Bronchial epithelial cell (primary cell): Measurements from ENCODE around the gene ARID5B. TPM values are rescaled to one million over a fixed set of nuclear protein-coding genes. Genes with fewer than 3 reads are reported as not detected.

ENCODE experiments used
- DNase-seq: peaks from one replicate; pipeline ENCODE4 v3.0.0-alpha.2; 2010; ENCODE audit warnings: low read depth
- FAIRE-seq: peaks from 2 replicates; lab custom pipeline; 2011; peaks lifted over from hg19 to GRCh38; lab: Jason Lieb, UNC
- H3K27me3 ChIP-seq: 2 replicates; pipeline ENCODE4 v1.5.1; 2011; ENCODE audit warnings: low read length; ENCODE audit not compliant: control insufficient read depth, insufficient read depth
- H3K36me3 ChIP-seq: 2 replicates; pipeline ENCODE4 v1.5.1; 2011; ENCODE audit warnings: low read length; ENCODE audit not compliant: control insufficient read depth, insufficient read depth
- H3K4me3 ChIP-seq: 2 replicates; pipeline ENCODE4 v1.5.1; 2011; ENCODE audit warnings: mild to moderate bottlenecking, low read depth, low read length, control low read depth
- total RNA-seq: library from RNA; depleted of rRNA; stranded (reverse); fragments of >200 nt; gene quantifications from 2 replicates; pipeline ENCODE4 v1.2.1, GENCODE V29; 2014
- TF ChIP-seq, protein P1 (sequence below): IDR thresholded peaks from 2 replicates; pipeline ENCODE4 v1.5.1; 2011; ENCODE audit warnings: mild to moderate bottlenecking, moderate library complexity, low read length, control low read depth, inconsistent platforms; ENCODE audit not compliant: insufficient read depth, severe bottlenecking

ARID5B gene
- total RNA-seq, 1 donor from 2014 or later, result 7.1 TPM

- Histone ChIP-seq H3K4me3 (no peak overlapping the region), H3K36me3 (no peaks in the 10 kb centered on the region), H3K27me3 (no peaks in the 10 kb centered on the region)
- FAIRE-seq, result no peak
- DNase-seq, result no peak
- TF ChIP-seq, protein P1, sequence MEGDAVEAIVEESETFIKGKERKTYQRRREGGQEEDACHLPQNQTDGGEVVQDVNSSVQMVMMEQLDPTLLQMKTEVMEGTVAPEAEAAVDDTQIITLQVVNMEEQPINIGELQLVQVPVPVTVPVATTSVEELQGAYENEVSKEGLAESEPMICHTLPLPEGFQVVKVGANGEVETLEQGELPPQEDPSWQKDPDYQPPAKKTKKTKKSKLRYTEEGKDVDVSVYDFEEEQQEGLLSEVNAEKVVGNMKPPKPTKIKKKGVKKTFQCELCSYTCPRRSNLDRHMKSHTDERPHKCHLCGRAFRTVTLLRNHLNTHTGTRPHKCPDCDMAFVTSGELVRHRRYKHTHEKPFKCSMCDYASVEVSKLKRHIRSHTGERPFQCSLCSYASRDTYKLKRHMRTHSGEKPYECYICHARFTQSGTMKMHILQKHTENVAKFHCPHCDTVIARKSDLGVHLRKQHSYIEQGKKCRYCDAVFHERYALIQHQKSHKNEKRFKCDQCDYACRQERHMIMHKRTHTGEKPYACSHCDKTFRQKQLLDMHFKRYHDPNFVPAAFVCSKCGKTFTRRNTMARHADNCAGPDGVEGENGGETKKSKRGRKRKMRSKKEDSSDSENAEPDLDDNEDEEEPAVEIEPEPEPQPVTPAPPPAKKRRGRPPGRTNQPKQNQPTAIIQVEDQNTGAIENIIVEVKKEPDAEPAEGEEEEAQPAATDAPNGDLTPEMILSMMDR, result no peak
Observed at GRCh38 chr10:62040881-62041280, 139.4 kb downstream of the ARID5B start.

GRCh38 chr10:62043421-62044021, 142.0 kb downstream of the ARID5B start:
- TF ChIP-seq, protein P1, result no peak
- H3K27me3 ChIP-seq, result no peaks in the 10 kb centered on the region
- peak; percentile 92 for DNase-seq
- H3K4me3 ChIP-seq, result no peak overlapping the region
- no peak for FAIRE-seq
- no peaks in the 10 kb centered on the region for H3K36me3 ChIP-seq

DNA sequence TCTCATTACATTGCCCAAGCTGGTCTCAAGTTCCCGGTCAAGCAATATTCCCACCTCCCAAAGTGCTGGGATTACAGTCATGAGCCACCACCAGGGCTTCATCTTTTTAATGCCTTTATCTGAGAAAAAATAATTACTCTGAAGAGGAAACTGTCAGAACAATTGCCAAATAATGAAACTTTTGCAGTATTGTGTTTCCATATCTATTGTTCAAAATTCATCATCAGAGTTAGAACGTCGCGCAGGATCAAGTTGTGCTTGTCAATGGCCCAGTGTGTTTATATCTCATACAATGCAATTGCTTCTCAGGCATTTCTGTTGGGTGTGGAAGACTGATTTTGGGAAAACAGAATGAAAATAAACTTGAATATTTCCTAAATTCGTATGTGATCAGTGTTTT, 143.1 kb downstream of the ARID5B start:
- no peak overlapping the region for H3K4me3 ChIP-seq
- no peak for DNase-seq
- H3K36me3 ChIP-seq, result no peaks in the 10 kb centered on the region
- FAIRE-seq, result no peak
- TF ChIP-seq, protein P1, result no peak
- no peaks in the 10 kb centered on the region for H3K27me3 ChIP-seq

DNA sequence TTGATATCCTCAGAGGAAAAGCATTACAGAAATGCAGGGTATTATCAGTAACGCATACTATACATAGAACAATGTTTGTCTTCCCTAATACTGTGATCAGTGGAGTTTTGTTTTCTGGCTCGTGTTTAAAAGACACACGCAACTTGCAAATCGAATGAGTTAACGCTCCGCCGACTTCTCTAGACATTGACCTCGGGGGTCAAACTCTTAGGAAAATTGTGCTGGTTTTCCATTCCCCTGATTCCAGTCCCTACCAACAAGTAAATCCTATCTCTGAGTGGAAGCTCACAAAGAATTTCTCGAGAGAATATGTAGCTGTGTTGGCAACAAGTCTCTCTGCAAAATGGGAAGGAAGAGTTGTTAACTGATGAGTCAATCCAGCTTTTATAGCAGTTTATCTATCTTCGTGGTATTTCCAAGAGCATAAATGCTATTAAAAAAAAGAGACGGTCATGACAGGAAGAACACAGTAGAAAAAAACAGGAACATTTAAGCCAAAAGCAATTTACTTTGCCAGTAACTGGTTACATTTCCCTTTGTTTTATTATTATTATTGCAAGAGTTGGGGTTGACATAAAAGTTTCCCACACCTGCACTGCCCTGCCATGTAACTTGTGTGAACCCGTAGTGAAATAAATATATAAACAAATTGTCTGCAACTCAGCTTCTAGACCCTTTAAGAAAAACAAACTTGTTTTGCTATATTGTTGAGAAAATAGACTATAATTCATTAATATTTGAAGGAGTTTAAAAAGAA, 144.4 kb downstream of the ARID5B start:
- Histone ChIP-seq H3K36me3 (no peaks in the 10 kb centered on the region), H3K4me3 (no peak overlapping the region), H3K27me3 (no peaks in the 10 kb centered on the region)
- TF ChIP-seq, protein P1, result no peak
- FAIRE-seq (no peak), DNase-seq (peak; percentile 54)

DNA sequence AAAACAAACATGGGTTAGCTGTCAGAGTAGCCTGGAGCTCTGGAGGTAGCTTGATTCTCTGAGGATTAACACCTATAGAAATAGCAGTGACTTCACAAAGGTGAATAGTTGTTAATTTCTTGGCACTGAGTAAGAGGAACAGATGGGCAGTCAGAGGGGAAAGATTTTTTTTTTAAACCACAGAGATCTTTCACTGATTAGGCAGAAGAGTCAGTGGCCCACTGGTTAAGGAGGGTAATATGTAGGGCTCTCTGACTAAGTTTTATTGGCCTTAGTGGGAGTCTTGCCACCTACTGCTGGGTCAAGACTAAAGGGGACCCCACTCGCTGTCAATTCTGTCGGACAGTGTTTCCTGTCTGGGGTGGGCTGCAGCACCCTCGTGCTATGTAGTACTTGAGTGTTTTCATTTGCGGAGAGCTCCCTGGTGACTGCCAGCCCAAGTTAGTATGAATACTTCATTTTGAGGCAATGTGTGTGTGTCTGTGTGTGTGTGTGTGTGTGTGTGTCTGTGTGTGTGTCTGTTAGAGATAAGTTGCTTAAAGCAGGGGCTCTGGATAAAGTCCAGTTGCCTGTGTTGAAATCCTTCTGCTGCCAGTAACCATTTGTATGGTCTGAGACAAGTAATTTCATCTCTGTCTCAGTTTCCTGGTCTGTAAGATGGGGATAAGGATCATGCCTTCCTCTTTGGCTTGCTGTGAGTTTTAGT, 145.2 kb downstream of the ARID5B start:
- peak; percentile 54 for DNase-seq
- TF ChIP-seq, protein P1, result no peak
- H3K36me3 ChIP-seq, result no peaks in the 10 kb centered on the region
- no peaks in the 10 kb centered on the region for H3K27me3 ChIP-seq
- FAIRE-seq, result no peak
- no peak overlapping the region for H3K4me3 ChIP-seq
